ENCODE results near the gene CCDC74B.
"Not testable (repeated sequence)": the region's sequence is repeated elsewhere in the genome, so short reads cannot be mapped to it uniquely, and the experiment has no call there.

DNA sequence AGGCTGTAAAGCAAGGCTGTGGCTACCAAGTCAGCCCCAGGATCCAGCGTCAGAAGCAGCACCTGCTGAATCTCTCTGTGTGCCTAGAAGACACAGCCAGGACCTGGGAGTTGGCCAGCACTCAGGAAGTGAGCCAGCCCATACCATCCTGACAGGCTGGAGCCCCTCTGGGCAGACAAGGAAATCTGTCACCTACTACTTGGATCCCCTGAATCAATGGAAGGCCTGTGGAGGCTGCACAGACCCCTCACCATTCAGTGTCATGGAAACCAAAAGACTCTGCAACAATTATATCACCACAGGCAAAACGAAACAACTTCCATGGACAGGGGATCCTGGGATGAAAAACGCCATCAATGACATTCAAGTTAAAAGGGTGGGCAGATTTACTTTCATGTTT is 21.7 kb upstream of the CCDC74B start:
- TF ChIP-seq, protein P1, sequence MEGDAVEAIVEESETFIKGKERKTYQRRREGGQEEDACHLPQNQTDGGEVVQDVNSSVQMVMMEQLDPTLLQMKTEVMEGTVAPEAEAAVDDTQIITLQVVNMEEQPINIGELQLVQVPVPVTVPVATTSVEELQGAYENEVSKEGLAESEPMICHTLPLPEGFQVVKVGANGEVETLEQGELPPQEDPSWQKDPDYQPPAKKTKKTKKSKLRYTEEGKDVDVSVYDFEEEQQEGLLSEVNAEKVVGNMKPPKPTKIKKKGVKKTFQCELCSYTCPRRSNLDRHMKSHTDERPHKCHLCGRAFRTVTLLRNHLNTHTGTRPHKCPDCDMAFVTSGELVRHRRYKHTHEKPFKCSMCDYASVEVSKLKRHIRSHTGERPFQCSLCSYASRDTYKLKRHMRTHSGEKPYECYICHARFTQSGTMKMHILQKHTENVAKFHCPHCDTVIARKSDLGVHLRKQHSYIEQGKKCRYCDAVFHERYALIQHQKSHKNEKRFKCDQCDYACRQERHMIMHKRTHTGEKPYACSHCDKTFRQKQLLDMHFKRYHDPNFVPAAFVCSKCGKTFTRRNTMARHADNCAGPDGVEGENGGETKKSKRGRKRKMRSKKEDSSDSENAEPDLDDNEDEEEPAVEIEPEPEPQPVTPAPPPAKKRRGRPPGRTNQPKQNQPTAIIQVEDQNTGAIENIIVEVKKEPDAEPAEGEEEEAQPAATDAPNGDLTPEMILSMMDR (IDR thresholded peaks at IDR 0.05), result not testable (repeated sequence)
- TF ChIP-seq POLR2A (IDR thresholded peaks at IDR 0.05), result not testable (repeated sequence)
